DND-41 (cell line): ENCODE data around the gene IL22.

Source experiments
- EZH2 ChIP-seq: IDR thresholded peaks from 3 replicates; pipeline ENCODE4 v1.6.1; 2012; ENCODE audit warnings: borderline replicate concordance, low read depth, mild to moderate bottlenecking, moderate library complexity, low read length, inconsistent platforms; ENCODE audit not compliant: severe bottlenecking
- TF ChIP-seq, protein P1 (sequence below): IDR thresholded peaks from 2 replicates; pipeline ENCODE4 v1.5.1; 2012; ENCODE audit warnings: borderline replicate concordance, low read length, moderate library complexity, mild to moderate bottlenecking; ENCODE audit not compliant: poor library complexity, severe bottlenecking; ENCODE audit errors: extremely low read depth

GRCh38 chr12:68225576-68226476 is 27.6 kb downstream of the IL22 start, which contains the start of gene IL26:
- no peak for TF ChIP-seq EZH2
- TF ChIP-seq, protein P1, sequence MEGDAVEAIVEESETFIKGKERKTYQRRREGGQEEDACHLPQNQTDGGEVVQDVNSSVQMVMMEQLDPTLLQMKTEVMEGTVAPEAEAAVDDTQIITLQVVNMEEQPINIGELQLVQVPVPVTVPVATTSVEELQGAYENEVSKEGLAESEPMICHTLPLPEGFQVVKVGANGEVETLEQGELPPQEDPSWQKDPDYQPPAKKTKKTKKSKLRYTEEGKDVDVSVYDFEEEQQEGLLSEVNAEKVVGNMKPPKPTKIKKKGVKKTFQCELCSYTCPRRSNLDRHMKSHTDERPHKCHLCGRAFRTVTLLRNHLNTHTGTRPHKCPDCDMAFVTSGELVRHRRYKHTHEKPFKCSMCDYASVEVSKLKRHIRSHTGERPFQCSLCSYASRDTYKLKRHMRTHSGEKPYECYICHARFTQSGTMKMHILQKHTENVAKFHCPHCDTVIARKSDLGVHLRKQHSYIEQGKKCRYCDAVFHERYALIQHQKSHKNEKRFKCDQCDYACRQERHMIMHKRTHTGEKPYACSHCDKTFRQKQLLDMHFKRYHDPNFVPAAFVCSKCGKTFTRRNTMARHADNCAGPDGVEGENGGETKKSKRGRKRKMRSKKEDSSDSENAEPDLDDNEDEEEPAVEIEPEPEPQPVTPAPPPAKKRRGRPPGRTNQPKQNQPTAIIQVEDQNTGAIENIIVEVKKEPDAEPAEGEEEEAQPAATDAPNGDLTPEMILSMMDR, result no peak
